Measurements from ENCODE around the gene CCDC9B. TPM values are rescaled to one million over a fixed set of nuclear protein-coding genes. Genes with fewer than 3 reads are reported as not detected.
A peak's percentile ranks its signal among the peaks of the same experiment; 100 is the strongest.

Gene CCDC9B
- total RNA-seq, 1 donor from 2014 or later = 155 TPM

DNA sequence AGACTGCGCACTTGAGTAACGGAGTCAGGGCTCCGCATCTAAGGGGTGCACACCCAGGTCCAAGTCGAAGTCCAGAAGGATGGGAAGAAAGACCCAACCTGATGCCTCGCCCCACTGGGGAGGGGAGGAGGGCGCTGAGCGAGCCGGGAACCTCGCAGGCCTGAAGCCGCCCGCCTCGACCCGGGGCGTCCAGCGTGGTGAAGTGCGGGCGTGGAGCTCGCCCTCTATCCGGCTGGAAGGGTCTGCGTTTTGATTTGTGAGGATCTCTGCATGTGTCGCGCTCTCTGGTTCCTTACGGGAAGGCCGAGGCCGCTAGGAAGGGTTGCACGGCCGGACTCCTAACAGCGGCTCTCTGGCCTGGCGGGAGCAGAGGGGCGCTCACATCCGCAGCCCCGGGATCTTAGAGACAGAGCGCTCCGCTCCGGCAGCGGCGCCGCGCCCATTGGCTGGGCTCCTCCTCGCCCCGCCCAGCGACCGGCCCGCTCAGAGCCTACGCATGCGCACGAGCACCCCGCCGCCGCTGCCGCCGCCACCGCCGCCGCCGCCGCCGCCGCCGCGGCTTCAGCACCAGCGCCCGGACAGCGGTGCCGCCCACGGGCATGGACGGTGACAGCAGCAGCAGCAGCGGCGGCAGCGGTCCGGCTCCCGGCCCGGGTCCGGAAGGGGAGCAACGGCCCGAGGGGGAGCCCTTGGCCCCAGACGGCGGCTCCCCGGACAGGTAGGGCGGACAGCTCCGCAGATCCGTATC lies 17.2 kb upstream of the CCDC9B start, which contains the start of gene DISP2:
DISP2 (plus strand) TSS at position 497 of the 748 bp plus-strand sequence; CDS start at position 600, 103 bp downstream.
- H3K27me3 ChIP-seq (ENCODE audit: low read depth) = no peaks in the 10 kb centered on the region
- peak within 1 kb of the TSS; percentile 76 for H3K4me3 ChIP-seq
- intact Hi-C loops (cut with micrococcal nuclease) = no loop called here
- peak; percentile 88 for DNase-seq
- H3K4me1 ChIP-seq = peaks cover 32% of the 10 kb centered on the region
- TF ChIP-seq, protein P1, sequence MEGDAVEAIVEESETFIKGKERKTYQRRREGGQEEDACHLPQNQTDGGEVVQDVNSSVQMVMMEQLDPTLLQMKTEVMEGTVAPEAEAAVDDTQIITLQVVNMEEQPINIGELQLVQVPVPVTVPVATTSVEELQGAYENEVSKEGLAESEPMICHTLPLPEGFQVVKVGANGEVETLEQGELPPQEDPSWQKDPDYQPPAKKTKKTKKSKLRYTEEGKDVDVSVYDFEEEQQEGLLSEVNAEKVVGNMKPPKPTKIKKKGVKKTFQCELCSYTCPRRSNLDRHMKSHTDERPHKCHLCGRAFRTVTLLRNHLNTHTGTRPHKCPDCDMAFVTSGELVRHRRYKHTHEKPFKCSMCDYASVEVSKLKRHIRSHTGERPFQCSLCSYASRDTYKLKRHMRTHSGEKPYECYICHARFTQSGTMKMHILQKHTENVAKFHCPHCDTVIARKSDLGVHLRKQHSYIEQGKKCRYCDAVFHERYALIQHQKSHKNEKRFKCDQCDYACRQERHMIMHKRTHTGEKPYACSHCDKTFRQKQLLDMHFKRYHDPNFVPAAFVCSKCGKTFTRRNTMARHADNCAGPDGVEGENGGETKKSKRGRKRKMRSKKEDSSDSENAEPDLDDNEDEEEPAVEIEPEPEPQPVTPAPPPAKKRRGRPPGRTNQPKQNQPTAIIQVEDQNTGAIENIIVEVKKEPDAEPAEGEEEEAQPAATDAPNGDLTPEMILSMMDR (IDR thresholded peaks at IDR 0.05; ENCODE audit: borderline replicate concordance) = no peak
- peak within 1 kb of the TSS; percentile 60 for H3K27ac ChIP-seq (replicated peaks)
- H3K9me3 ChIP-seq (replicated peaks) = no peaks in the 10 kb centered on the region
- H3K36me3 ChIP-seq = no peaks in the 10 kb centered on the region

DNA sequence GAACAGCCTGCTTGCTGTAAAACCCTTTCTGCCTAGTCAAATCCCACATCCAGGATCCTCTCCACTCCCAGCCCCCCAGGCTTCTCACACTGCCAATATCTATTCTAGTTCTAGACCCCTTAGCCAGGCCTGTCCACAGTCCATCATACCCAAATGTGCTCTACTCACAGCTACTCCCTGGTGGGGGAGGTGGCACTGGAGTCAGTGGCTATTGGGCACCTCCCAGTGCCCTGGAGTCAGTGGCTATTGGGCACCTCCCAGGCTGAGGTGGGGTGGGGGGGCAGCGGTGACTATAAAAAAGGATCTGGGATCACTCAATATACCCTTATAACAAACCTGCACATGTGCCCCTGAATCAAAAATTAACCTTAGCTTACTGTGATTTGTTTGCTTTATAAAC lies 16.5 kb upstream of the CCDC9B start:
- H3K4me1 ChIP-seq = peaks cover 32% of the 10 kb centered on the region
- no peak for DNase-seq
- no peaks in the 10 kb centered on the region for H3K27me3 ChIP-seq (ENCODE audit: low read depth)
- H3K36me3 ChIP-seq = no peaks in the 10 kb centered on the region
- no peaks in the 10 kb centered on the region for H3K9me3 ChIP-seq (replicated peaks)
- H3K4me3 ChIP-seq = peak overlapping the region; percentile 76
- no peak overlapping the region for H3K27ac ChIP-seq (replicated peaks)
- intact Hi-C loops (cut with micrococcal nuclease) = no loop called here
- TF ChIP-seq, protein P1 (IDR thresholded peaks at IDR 0.05; ENCODE audit: borderline replicate concordance) = no peak

DNA sequence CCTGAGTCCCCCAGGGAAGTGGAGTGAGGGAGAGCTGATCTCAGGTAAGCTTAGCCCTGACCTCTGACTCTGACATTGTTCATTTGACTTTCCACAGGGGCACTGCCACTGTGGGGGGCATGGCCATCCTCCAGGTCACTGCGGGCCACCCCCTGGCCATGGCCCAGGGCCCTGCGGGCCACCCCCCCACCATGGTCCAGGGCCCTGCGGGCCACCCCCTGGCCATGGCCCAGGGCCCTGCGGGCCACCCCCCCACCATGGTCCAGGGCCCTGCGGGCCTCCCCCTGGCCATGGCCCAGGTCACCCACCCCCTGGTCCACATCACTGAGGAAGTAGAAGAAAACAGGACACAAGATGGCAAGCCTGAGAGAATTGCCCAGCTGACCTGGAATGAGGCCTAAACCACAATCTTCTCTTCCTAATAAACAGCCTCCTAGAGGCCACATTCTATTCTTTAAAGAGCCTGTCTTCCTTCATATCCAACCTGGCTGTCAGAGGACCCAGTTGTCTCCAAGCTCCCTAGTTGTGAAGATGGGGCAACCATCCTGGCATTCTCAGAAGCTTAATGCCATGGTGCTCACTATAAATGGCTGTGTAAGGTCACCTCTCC lies 15.3 kb upstream of the CCDC9B start:
- H3K27ac ChIP-seq (replicated peaks) = no peak overlapping the region
- intact Hi-C loops (cut with micrococcal nuclease) = no loop called here
- H3K27me3 ChIP-seq (ENCODE audit: low read depth) = no peaks in the 10 kb centered on the region
- DNase-seq = no peak
- no peak overlapping the region for H3K4me3 ChIP-seq
- H3K36me3 ChIP-seq = no peaks in the 10 kb centered on the region
- no peaks in the 10 kb centered on the region for H3K9me3 ChIP-seq (replicated peaks)
- TF ChIP-seq, protein P1 (IDR thresholded peaks at IDR 0.05; ENCODE audit: borderline replicate concordance) = no peak
- peaks cover 32% of the 10 kb centered on the region for H3K4me1 ChIP-seq

DNA sequence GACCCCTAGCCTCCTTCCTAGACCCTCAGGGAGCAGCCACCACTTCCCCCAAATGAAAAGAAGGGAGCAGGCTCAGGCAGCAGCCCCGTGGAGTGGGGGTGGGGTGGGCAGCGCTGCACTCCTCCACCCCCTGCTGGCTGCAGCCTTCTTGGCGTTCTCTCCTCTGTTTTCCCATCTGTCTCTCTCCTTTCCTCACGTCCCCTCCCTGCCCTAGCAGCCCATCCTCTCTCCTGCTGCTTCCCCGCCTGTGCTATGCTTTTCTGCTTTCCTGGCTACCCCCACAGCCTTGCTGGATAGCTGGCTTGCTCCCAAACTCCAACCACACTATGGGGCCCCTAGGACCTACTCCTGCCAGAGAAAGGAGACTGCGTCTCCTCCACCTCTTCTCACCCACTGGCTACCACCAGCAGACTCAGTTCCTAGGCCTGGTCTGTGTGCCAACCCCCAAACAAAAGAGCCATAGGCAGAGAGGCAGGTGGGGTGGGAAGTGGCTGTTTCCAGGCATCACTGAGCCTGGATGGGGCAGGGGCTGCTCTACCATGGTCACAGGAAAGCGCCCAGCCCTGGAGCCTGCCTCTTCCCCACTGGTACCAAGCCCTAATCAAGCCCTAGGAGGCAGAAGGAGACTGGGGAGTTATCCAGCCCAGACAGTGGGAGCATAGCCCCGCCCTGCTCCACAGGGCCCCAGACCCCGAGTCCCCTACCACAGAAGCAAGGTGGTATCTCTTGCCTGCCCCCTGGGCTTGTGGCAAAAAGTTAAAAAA lies 13.9 kb upstream of the CCDC9B start:
- intact Hi-C loops (cut with micrococcal nuclease) = no loop called here
- H3K27ac ChIP-seq (replicated peaks) = no peak overlapping the region
- no peaks in the 10 kb centered on the region for H3K36me3 ChIP-seq
- H3K4me3 ChIP-seq = no peak overlapping the region
- H3K4me1 ChIP-seq = peaks cover 32% of the 10 kb centered on the region
- H3K27me3 ChIP-seq (ENCODE audit: low read depth) = no peaks in the 10 kb centered on the region
- no peaks in the 10 kb centered on the region for H3K9me3 ChIP-seq (replicated peaks)
- DNase-seq = no peak
- TF ChIP-seq, protein P1 (IDR thresholded peaks at IDR 0.05; ENCODE audit: borderline replicate concordance) = peak; percentile 58

DNA sequence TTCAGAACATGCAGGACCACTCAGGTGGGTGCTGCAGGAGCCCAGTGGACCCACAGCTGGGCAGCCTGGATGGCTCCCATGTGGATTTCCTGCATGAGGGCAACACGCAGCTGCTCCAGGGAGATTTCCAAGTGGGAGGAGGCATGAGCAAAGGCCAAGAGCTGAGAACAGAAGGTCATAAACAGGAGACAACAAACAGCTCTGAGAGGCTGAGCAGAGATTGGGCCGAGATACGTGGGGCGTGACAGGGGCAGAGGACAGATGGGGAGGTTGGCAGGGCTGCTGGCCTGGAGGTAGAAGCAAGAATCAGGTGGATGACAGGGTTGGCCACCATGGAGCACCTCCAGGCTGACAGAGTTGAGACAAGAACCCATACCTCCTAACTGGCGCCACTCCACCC lies 13.0 kb upstream of the CCDC9B start:
- H3K36me3 ChIP-seq = no peaks in the 10 kb centered on the region
- H3K4me3 ChIP-seq = no peak overlapping the region
- no peaks in the 10 kb centered on the region for H3K9me3 ChIP-seq (replicated peaks)
- peaks cover 29% of the 10 kb centered on the region for H3K4me1 ChIP-seq
- no peaks in the 10 kb centered on the region for H3K27me3 ChIP-seq (ENCODE audit: low read depth)
- intact Hi-C loops (cut with micrococcal nuclease) = no loop called here
- TF ChIP-seq, protein P1 (IDR thresholded peaks at IDR 0.05; ENCODE audit: borderline replicate concordance) = no peak
- H3K27ac ChIP-seq (replicated peaks) = no peak overlapping the region
- no peak for DNase-seq
